Coronary artery (tissue), 2 donors: ENCODE data around the gene TAP1.
"Not testable (repeated sequence)": the region's sequence is repeated elsewhere in the genome, so short reads cannot be mapped to it uniquely, and the experiment has no call there.

Experiments used
- DNase-seq: peaks from one replicate; pipeline ENCODE4 v3.0.0-alpha.2; 2017; ENCODE audit warnings: low spot score
- H3K27ac ChIP-seq, 2 donors: fragments of 200-600 bp; sonication (generic); one replicate each; pipeline ENCODE4 v1.5.1; 2016 to 2019
- H3K4me3 ChIP-seq: fragments of 200-600 bp; sonication (generic); 2 replicates; pipeline ENCODE4 v1.5.1; 2016; ENCODE audit warnings: mild to moderate bottlenecking, moderate library complexity
- CTCF ChIP-seq: fragments of 200-600 bp; sonication (generic); IDR thresholded peaks from one replicate; pipeline ENCODE4 v1.5.1; 2019; ENCODE audit warnings: antibody characterized with exemption

TAP1 gene

GRCh38 chr6:32876603-32877002 is 23.1 kb upstream of the TAP1 start:
- no peak for TF ChIP-seq CTCF
- DNase-seq: no peak
- no peak overlapping the region for H3K27ac ChIP-seq
- no peak overlapping the region for H3K4me3 ChIP-seq

- not testable (repeated sequence) for H3K27ac ChIP-seq, DNase-seq, H3K4me3 ChIP-seq
Observed at GRCh38 chr6:32873947-32874346, 20.4 kb upstream of the TAP1 start.

- Histone ChIP-seq H3K4me3 (no peak overlapping the region), H3K27ac (no peak overlapping the region)
- TF ChIP-seq CTCF: peak; percentile 73
- no peak for DNase-seq
Observed at GRCh38 chr6:32868257-32868788, 14.8 kb upstream of the TAP1 start.

GRCh38 chr6:32867554-32868256 is 14.2 kb upstream of the TAP1 start:
- TF ChIP-seq CTCF: no peak
- Histone ChIP-seq H3K4me3 (no peak overlapping the region), H3K27ac (no peak overlapping the region)
- DNase-seq: no peak

- DNase-seq: no peak
- TF ChIP-seq CTCF: no peak
- Histone ChIP-seq H3K27ac (no peak overlapping the region), H3K4me3 (no peak overlapping the region)
Observed at GRCh38 chr6:32867022-32867477, 13.5 kb upstream of the TAP1 start.

- TF ChIP-seq CTCF: no peak
- Histone ChIP-seq H3K4me3 (no peak overlapping the region), H3K27ac (no peak overlapping the region)
- no peak for DNase-seq
Observed at GRCh38 chr6:32865724-32866443, 12.4 kb upstream of the TAP1 start.

- Histone ChIP-seq H3K27ac (no peak overlapping the region), H3K4me3 (no peak overlapping the region)
- TF ChIP-seq CTCF: no peak
- no peak for DNase-seq
Observed at GRCh38 chr6:32862725-32863124, 9.2 kb upstream of the TAP1 start.
